Suppressor macrophage treated with lipopolysaccharide for 1 hour (primary cell): ENCODE measurements around the gene MYH14.

Experiments used
- DNase-seq, 3 donors: peaks; one replicate each; pipeline ENCODE4 v3.0.0-alpha.2; 2020 to 2022

Gene MYH14

DNA sequence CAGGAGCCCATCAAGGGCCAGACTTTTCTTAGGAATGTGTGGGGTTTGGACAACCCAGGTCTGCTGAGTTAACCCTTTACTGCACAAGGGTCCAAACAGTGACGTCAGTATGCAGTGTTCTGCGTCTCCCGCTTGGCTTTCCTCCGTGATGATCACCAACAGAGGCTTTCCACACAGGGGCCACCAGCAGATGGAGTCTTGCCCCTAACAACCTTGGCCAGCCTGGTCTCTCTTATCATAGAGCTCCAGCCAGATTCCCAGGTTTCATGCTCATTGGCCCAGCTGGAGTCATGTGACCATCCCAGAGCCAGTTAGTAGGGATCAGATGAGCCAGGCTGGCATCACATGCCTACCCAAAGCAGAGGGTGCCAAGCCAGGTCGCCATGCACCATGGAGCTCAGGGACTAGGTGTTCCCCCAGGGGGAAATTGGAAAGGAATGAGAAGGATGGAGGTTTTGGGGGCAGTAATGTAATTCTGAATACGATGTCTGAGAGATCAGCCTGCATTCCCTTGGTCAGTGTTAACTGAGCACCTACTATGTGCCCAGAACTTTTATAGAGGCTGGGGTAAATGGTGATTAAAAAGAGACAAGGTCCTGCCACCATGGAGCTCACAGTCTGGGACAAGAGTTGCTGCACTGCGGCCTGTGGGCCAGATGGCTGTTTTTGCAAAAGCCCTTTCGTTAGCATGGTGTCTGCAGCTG is 61.2 kb downstream of the MYH14 start:
- peak; percentile 16 to 27 (median 19) for DNase-seq

DNA sequence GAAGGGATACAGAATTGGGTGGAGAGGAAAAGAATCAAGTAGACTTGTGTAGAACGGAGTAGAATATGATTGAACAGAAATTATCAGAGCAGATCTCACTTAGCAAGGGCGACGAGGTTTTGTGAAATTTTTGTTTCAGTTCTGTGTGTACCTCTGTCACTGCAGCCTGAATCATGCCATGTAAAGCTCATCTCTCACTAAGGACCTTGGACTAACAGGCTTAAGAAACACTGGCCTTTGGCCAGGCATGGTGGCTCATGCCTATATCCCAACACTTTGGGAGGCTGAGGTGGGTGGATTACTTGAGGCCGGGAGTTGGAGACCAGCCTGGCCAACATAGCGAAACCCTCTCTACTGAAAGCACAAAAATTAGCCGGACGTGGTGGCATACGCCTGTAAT is 62.6 kb downstream of the MYH14 start:
- no peak for DNase-seq

DNA sequence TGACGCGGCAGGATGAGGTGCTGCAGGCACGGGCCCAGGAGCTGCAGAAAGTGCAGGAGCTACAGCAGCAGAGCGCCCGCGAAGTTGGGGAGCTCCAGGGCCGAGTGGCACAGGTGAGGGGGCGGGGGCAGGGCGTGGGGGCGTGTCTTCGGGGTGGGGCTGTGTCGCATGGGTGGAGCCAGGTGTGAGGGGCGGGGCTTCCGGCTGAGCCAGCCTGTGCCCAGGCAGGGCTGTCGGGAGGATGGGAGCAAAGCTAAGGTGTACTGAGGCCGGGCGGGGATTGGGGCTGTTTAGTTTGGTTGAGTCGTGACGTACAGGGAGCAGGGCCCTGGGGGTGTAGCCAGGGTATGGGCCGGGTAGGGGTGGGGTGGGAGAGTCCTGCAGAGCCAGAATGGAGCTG is 63.5 kb downstream of the MYH14 start:
- DNase-seq: peak in 1 of 3 donors; percentile 3

DNA sequence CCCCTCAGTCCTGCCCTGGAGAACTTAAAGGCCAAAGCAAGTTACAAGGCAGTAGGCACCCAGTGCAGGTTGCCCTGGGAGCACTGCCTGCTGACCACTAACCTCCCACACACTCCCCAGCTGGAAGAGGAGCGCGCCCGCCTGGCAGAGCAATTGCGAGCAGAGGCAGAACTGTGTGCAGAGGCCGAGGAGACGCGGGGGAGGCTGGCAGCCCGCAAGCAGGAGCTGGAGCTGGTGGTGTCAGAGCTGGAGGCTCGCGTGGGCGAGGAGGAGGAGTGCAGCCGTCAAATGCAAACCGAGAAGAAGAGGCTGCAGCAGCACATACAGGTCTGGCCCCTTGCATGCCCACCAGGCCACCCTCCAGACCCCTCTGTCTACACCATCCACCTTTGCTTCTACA is 64.6 kb downstream of the MYH14 start:
- peak in 1 of 3 donors; percentile 5 for DNase-seq

DNA sequence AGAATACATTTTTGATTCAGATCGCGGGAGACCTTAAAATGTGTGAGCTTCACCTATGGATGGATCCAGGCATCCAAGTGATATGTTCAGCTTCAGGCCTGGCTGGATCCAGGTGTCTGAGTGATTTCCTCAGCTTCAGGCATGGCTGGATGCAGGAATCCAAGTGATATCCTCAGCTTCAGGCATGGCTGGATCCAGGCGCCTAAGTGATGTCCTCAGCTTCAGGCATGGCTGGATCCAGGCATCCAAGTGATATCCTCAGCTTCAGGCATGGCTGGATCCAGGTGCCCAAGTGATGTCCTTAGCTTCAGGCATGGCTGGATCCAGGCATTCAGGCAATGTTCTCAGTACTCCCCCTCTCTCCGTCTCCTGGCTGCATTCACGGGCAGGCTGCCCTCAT is 65.1 kb downstream of the MYH14 start:
- no peak for DNase-seq

DNA sequence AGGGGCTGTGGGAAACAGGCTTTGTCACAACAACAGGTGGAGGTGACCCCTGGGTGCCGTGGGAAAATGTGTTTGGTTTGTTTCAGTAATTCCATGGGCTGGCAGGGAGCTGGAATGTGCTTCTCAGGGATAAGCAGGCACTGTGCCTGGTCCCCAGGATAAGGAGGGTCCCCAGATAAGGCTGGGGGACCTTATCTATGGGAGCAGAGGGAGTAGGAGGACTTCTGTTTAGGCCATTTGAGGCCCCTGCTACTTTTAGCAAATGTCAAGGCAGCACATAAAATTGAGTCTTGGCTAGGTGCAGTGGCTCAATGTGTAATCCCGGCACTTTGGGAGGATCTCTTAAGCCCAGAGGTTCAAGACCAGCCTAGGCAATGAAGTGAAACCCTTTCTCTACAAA is 66.2 kb downstream of the MYH14 start:
- no peak for DNase-seq

DNA sequence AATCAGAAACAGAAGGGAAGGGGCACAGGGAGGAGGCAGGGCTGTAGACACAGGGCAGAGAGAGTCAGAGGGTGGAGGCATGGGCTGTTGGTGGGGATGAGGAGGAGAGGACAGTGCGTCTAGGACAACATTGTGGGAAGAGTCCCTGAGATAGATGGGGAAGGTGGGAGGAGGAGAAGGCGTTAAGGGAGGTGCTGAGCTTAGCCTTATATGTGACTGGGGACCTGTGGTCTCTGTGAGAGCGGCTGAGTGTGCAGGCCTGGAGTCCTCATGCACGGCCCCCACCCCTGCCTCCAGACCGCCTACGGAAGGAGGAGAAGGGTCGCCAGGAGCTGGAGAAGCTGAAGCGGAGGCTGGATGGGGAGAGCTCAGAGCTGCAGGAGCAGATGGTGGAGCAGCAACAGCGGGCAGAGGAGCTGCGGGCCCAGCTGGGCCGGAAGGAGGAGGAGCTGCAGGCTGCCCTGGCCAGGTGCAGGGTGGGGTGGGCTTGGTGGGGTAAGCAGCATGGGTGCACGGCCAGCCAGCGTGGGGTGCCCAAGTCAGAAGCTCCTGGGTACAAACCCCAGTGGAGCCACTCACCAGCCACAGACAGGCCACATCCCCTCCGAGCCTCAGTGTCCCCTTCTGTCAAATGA is 69.0 kb downstream of the MYH14 start:
- no peak for DNase-seq

DNA sequence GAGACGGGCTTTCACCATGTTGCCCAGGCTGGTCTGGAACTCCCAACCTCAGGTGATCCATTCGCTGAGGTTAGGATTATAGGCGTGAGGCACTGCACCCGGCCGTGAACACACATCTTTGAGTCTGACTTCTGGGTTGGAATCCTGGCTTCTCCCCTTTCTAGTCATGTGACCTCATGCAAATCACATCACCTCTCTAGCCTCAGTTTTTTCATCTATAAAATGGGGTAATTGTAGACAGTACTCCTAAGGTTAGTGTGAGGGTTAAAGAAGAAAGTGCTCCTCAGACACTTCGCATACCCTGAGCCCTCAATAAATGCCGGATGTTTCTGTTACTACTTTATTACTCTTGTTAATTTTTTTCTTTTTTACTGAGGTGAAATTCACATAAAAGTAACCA is 70.4 kb downstream of the MYH14 start:
- no peak for DNase-seq

DNA sequence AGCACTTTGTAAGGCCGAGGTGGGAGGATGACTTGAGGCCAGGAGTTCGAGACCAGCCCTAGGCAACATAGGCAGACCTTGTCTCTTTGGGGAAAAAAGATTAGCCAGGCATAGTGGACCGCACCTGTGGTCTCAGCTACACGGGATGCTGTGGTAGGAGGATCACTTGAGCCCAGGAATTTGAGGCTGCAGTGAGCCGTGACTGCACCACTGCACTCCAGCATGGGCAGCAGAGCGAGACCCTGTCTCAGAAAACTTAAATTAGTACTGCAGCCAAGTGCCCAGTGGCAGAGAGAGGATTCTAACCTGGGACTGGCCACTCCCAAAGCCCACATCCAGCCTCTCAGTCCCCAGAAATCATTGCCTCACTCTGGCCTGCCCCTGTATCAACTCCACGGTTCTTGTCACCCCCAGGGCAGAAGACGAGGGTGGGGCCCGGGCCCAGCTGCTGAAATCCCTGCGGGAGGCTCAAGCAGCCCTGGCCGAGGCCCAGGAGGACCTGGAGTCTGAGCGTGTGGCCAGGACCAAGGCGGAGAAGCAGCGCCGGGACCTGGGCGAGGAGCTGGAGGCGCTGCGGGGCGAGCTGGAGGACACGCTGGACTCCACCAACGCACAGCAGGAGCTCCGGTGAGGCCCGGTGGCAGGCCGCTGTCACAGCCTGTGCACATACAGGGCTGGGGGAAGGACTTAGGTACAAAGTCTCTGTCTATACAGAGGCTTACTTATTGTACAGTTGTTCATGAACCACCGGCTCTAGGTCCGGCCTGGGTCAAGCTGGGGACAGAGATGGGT is 72.4 kb downstream of the MYH14 start:
- DNase-seq: no peak

DNA sequence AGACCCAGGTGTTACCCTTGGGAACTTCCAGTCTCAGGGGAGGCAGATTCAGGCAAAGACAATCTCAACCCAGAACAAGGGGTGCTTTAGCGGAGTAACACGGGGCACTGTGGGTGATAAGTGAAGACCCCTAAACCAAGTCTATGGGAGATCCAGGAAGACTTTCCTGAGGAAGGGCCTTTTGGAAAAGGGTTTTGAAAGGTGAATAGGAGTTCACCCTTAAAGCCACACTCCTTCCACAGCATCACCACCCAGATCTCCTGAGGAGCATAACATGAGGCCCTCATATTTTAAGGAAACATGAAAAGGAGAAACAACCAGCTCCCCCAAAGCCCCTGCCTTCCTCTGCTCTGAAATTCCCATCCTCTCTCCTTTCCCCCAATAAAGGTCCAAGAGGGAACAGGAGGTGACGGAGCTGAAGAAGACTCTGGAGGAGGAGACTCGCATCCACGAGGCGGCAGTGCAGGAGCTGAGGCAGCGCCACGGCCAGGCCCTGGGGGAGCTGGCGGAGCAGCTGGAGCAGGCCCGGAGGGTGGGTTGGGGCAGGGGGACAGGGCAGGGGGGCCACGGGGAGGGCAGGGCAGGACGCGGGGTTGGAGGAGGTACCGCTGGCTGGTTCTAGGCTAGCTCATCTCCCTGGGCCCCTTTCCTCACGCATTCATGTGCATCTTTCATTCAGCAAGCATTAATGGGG is 73.1 kb downstream of the MYH14 start:
- DNase-seq: no peak

DNA sequence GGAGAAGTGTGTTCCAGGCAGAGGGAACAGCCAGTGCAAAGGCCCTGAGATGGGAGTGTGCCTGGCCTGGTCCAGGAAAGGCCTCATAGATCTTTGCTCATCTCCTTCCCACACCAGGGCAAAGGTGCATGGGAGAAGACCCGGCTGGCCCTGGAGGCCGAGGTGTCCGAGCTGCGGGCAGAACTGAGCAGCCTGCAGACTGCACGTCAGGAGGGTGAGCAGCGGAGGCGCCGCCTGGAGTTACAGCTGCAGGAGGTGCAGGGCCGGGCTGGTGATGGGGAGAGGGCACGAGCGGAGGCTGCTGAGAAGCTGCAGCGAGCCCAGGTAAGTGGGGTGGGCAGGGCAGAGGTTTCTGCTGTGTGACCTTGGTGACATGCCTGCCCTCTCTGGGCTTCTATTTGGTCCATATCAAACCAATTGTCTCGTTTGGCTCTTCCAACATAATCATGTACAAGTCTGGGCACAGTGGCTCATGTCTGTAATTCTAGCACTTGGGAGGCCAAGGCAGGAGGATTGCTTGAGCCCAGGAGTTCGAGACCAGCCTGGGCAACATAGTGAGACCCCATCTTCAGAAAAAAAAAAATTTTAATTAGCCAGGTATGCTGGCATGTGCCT is 74.7 kb downstream of the MYH14 start:
- no peak for DNase-seq

DNA sequence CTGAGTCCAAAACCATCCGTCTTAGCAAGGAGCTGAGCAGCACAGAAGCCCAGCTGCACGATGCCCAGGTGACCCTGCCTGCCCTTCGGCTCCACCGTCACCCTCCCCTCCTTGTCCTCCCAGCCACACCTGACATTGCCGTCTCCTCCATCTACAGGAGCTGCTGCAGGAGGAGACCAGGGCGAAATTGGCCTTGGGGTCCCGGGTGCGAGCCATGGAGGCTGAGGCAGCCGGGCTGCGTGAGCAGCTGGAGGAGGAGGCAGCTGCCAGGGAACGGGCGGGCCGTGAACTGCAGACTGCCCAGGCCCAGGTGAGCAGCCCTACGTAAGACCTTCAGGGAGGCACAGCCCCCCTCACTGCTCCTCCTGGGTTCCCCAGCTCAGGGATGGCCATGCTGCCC is 76.7 kb downstream of the MYH14 start:
- no peak for DNase-seq

DNA sequence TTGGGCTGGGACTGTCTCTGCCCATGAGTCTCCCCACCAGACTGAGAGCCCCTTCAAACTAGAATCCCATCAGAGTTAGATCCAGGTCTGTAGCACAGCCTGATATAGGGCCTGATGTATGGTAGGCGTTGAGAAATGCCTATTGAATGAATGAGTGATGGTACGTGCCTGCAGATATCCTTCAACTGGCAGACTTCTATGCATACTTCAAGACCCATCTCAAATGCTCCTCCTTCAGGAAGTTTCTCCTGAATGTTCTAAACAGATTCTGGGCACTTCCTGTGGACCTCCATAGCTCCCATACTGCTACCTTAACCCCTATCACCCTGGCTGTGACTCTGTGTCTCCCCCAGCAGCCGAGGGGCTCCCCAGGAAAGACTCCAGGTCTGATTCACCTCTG is 77.6 kb downstream of the MYH14 start:
- DNase-seq: no peak

DNA sequence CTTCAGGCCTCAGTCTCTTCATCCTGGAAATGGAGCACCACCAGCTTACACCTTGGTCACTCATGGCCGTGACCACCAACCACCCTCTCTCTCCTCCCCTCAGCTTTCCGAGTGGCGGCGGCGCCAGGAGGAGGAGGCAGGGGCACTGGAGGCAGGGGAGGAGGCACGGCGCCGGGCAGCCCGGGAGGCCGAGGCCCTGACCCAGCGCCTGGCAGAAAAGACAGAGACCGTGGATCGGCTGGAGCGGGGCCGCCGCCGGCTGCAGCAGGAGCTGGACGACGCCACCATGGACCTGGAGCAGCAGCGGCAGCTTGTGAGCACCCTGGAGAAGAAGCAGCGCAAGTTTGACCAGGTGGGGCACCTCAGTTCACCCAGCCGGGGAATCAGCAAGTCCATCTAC is 78.1 kb downstream of the MYH14 start:
- no peak for DNase-seq

DNA sequence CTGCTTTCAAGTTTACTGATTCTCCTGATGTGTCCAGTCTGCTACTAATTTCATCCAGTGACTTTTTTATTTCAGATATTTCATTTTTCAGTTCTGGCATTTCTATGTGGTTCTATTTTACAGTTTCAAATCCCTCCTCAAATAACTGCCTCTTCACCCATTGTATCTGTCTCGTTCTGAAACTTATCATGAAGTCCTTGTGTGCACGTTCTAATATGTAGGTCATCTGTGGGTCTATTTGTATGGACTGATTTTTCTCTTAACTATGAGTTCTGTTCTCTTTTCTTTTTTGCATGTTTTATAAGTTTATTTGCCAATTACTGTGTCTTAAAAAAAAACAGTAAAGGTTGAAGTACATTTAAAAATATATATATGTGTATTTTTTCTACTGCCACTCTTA is 82.4 kb downstream of the MYH14 start:
- DNase-seq: no peak

DNA sequence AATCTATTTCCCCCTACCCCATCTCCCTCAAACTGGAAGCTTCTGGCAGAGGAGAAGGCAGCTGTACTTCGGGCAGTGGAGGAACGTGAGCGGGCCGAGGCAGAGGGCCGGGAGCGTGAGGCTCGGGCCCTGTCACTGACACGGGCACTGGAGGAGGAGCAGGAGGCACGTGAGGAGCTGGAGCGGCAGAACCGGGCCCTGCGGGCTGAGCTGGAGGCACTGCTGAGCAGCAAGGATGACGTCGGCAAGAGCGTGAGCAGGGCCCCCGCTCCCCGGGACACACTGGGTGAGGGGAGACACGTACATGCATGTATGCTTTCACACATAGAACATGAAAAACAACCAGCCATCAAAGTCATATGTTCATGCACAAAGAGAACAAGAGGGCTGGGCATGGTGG is 83.0 kb downstream of the MYH14 start:
- DNase-seq: no peak

DNA sequence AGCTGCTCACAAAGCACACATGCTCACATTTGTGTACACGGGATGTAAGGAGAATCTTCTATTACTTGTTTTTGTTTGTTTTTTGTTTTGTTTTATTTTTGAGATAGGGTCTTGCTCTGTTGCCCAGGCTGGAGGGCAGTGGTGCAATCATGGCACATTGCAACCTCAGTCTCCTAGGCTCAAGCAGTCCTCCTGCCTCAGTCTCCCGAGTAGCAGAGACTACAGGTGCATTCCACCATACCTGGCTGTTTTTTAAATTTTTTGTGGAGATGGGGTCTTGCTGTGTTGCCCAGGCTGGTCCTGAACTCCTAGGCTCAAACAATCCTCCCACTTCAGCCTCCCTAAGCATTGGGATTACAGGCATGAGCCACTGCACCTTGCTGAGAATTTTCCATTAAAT is 83.9 kb downstream of the MYH14 start:
- no peak for DNase-seq

DNA sequence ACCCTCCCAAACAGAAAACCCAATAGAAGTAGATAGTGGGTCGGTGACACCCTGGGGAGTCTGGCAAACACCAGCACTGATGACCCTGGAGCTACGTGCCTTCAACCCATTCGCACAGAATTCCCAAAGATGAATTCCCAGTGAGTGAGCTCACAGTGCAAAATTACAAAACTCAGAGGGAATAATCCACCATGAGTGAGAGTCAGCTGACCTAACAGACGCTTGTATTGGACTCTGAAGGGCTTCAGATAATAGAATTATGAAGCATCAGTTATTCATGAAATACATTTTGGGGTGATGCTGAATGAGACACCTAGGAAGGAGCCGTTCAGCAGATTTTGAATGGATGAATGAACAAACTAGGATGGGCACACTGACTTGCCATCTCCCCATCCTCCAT is 85.5 kb downstream of the MYH14 start:
- DNase-seq: no peak

DNA sequence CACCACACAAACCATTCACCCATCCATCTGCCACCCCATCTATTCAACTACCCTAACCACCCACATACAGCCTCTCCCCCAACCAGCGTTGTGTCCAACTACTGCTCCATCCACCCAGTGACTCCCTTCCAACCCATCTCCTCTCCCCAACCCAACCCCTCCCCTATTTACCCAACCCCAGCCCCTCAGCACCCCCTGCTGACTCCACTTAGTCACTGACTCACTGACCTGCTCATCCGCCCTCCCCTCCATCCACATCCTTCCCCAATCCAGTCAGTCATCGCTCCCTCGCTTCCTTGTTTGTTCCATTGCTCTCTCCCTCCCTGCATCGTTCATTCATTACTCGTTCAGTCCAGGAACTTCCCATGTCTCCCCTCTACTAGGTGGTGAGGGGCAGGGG is 86.6 kb downstream of the MYH14 start:
- no peak for DNase-seq

DNA sequence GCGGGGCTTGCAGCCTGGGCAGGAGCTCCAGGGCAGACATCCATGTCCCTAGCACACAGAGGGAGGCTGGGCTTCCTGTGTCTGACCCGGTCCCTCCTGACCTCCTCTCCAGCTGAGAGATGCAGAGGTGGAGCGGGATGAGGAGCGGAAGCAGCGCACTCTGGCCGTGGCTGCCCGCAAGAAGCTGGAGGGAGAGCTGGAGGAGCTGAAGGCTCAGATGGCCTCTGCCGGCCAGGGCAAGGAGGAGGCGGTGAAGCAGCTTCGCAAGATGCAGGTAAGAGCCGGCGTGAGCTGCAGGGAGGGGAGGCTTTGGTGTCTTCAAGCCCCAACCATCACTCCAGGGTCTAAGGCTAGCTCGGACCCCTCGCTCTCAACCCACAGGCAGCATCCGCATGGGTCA is 87.4 kb downstream of the MYH14 start:
- DNase-seq: no peak

DNA sequence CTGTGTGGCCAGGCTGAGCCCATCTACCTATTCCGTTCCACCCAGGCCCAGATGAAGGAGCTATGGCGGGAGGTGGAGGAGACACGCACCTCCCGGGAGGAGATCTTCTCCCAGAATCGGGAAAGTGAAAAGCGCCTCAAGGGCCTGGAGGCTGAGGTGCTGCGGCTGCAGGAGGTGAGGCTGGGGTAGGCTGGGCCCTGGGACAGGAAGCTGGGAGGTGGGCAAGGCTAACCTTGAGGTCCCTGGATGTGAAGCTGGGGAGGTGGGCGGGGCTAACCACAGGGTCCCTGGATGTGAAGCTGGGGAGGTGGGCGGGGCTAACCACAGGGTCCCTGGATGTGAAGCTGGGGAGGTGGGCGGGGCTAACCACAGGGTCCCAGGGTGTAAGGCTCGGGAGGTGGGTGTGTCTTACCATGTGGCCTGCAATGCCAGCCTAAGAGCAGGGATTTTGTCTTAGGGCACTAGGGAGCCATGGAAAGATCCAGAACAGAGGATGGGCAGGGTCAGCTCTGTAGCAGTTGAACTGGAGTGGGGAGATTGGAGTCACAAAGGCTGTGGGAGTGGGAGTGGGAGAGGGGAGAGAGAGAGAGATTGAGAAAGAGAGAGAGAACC is 88.9 kb downstream of the MYH14 start:
- no peak for DNase-seq

DNA sequence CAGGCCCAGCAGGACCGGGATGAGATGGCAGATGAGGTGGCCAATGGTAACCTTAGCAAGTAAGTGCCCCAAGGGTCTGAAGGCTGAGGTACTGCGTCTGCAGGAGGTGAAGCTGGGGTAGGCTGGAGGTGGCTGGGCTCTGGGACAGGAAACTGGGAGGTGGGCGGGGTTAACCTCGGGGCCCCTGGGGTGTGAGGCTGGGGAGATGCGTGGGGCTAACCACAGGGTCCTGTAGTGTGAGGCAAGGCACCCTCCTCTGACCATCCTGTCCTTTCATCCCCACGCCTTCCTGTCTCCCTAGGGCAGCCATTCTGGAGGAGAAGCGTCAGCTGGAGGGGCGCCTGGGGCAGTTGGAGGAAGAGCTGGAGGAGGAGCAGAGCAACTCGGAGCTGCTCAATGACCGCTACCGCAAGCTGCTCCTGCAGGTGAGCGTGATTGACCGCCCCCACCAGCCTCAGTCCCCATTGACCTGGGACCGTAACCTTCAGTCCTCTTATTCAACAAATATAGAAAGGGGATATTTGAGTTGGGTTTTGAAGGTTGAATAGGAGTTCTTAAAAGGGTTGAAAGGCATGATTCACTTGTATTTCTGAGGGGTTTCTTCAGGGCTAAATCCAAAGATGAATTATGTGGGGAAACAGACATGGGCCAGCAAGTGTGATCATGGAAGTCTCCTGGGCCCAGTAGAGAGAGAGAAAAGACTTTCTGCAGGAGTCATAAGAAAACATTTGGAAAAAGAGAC is 90.0 kb downstream of the MYH14 start:
- no peak for DNase-seq
